Measurements from ENCODE around the gene FUT9.

Gene FUT9

GRCh38 chr6:96156425-96156824 is 140.7 kb downstream of the FUT9 start:
- H3K4me3 ChIP-seq (ENCODE audit: low read depth, low read length), result no peak overlapping the region
- DNase-seq (ENCODE audit: low read depth), result no peak
- no peak for TF ChIP-seq CTCF (IDR thresholded peaks at IDR 0.05; ENCODE audit: control insufficient read depth, extremely low read depth, insufficient read depth)

DNA sequence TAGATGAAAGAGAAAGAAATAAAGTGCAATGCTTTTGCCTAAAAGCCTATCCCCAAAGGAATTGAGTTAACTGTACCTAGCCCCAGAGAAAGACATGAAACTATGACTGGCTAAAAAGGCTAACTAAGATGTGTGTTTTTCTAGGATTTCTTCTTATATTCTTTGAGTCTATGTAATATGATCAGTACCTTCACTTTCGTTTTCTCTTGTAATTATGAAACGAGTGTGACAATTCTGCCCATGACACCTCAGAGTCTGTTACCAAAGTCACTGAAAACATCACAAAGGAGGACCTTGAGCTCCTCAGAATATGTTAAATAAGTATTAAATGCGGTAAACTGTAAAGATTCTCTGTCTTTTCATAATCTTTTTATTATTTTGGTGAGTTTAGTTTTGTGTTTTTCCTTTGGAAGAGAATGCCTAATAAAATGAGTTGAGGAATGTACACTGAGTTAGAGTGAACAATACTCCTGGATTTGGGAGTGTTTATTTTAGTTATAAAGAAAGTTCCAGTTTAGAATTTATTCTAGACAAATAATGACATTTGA is 141.3 kb downstream of the FUT9 start:
- H3K4me3 ChIP-seq (ENCODE audit: low read depth, low read length), result no peak overlapping the region
- no peak for TF ChIP-seq CTCF (IDR thresholded peaks at IDR 0.05; ENCODE audit: control insufficient read depth, extremely low read depth, insufficient read depth)
- no peak for DNase-seq (ENCODE audit: low read depth)

DNA sequence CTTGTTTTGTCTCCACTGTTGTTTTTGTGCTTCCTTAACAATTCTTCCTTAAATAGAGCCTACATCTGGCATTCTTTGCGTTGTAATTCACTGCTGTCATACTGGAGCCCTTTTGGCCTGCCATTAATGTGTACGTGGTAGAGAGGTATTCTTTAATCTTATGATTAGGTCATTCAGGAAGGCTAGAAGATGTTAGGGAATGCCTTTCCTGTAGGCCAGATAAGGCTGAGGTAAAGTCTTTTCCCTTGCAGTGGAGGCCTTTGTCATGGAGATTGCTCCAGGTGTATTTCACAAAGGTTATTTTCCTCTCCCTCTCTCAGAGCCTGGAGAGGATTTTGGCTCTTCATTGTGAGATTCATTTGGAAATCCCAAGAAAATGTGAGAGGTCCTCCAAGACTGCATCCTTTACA is 146.9 kb downstream of the FUT9 start:
- DNase-seq (ENCODE audit: low read depth), result no peak
- TF ChIP-seq CTCF (IDR thresholded peaks at IDR 0.05; ENCODE audit: control insufficient read depth, extremely low read depth, insufficient read depth), result no peak
- no peak overlapping the region for H3K4me3 ChIP-seq (ENCODE audit: low read depth, low read length)

DNA sequence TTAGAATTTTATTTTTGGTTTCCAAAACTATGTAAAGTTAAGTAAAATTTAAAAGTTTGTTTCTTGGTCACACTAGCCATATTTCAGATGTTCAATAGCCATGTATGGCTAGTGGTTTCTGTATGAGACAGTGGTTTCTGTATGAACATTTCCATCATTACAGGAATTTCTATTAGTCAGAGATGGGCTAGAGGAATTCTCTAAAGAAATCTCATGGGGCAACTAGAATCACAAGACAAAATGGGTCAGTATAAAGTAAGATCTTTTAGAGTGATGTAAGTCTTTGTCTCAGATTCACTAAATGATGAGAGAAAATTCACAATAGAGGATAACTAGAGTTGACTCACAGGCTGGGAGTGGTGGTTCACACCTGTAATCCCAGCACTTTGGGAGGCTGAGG is 149.0 kb downstream of the FUT9 start:
- no peak for DNase-seq (ENCODE audit: low read depth)
- no peak overlapping the region for H3K4me3 ChIP-seq (ENCODE audit: low read depth, low read length)
- no peak for TF ChIP-seq CTCF (IDR thresholded peaks at IDR 0.05; ENCODE audit: control insufficient read depth, extremely low read depth, insufficient read depth)

- no peak overlapping the region for H3K4me3 ChIP-seq (ENCODE audit: low read depth, low read length)
- no peak for DNase-seq (ENCODE audit: low read depth)
- TF ChIP-seq CTCF (IDR thresholded peaks at IDR 0.05; ENCODE audit: control insufficient read depth, extremely low read depth, insufficient read depth), result no peak
These were observed 155.3 kb downstream of the FUT9 start for GRCh38 chr6:96171112-96171511.

DNA sequence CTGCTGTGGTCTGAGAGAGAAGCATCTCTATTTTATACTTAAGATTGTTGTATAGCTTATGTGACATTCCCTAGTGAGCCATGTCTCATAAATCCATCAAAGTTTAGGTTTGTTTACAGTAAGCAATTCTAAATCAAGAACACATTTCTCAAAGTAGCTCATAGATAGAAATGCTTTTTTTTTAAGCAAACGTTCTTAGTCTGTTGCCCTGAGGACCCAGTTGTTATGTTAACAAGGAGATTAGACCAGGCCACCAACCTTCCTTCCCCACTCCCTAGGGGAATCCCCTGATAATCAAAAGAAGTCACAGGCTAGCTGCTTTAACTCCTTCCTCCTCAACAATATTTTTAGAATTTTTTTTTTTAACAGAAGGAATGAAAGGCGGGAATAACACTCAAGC is 169.0 kb downstream of the FUT9 start:
- no peak for TF ChIP-seq CTCF (IDR thresholded peaks at IDR 0.05; ENCODE audit: control insufficient read depth, extremely low read depth, insufficient read depth)
- H3K4me3 ChIP-seq (ENCODE audit: low read depth, low read length), result no peak overlapping the region
- no peak for DNase-seq (ENCODE audit: low read depth)

DNA sequence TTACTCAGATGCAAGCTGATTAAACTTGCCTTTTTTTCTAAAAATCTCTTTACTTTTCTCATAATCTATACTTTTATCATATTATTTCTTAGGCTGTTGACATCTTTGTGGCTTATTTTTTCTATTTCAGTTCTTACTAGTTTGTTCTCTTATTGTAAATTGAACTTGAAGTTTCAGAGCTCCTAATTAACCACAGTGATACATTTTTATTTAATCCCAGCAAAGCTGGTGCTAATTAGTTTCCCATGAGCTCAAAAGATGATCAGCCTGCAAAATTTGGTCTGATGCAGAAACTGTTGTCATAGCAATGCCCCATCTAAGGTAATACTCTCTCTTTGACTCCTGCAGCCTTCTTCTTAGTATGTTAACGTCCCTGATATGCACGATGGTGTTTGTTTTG is 170.3 kb downstream of the FUT9 start:
- DNase-seq (ENCODE audit: low read depth), result no peak
- H3K4me3 ChIP-seq (ENCODE audit: low read depth, low read length), result no peak overlapping the region
- TF ChIP-seq CTCF (IDR thresholded peaks at IDR 0.05; ENCODE audit: control insufficient read depth, extremely low read depth, insufficient read depth), result no peak

All from LNCaP clone FGC (cell line).